HCT116 (cell line): ENCODE data around the gene SDK2. TPM values are rescaled to one million over a fixed set of nuclear protein-coding genes. Genes with fewer than 3 reads are reported as not detected.

Experiments used
- ATAC-seq: fragments of 200-7000 bp; cut with Tn5 transposase; 2 replicates; pipeline ENCODE4 v1.9.1; 2020; ENCODE audit warnings: mild to moderate bottlenecking, moderate library complexity
- BruUV-seq: library from RNA; stranded (reverse); fragments of 400-500 nt; replicated peaks from 2 replicates; lab custom pipeline; 2021; lab: Mats Ljungman, UMichigan
- CTCF ChIA-PET: fragments of 300-600 bp; sonication (Branson Sonifier 250); formaldehyde crosslinking; loops from one replicate; lab custom pipeline; 2021; ENCODE audit warnings: antibody characterized with exemption; lab: Charles Lee
- POLR2A ChIA-PET: fragments of 300-600, 350-600 bp; sonication (Branson Sonifier 250); formaldehyde crosslinking; loops from one replicate; lab custom pipeline; 2021; ENCODE audit warnings: antibody characterized with exemption; lab: Charles Lee
- RAD21 ChIA-PET, 2 experiments: fragments of 300-600 bp; sonication (Branson Sonifier 250); formaldehyde crosslinking; loops; one replicate each; lab custom pipeline; 2023; ENCODE audit warnings: low total read pairs in 2 of 2; ENCODE audit not compliant: uncharacterized antibody in 2 of 2, unreplicated experiment in 2 of 2, low non-redundant PET in 1 of 2; lab: Charles Lee
- DNase-seq: peaks from one replicate; pipeline ENCODE4 v3.0.0-alpha.2; 2010; ENCODE audit warnings: low read depth, low spot score
- H2AFZ ChIP-seq: fragments of 200-600 bp; shearing (Covaris generic), sonication (generic); 2 replicates; pipeline ENCODE4 v1.6.1; 2017; ENCODE audit warnings: low read depth, mixed run types, mixed read lengths, antibody characterized with exemption, low read length; ENCODE audit not compliant: poor library complexity, severe bottlenecking
- H3K27ac ChIP-seq: 2 replicates; pipeline ENCODE4 v1.5.1; 2012; ENCODE audit warnings: low read depth, low read length
- H3K27me3 ChIP-seq: fragments of 200-600 bp; sonication (generic); 2 replicates; pipeline ENCODE4 v1.6.1; 2016; ENCODE audit warnings: mixed run types, low read length, mixed read lengths; ENCODE audit not compliant: insufficient read depth
- H3K36me3 ChIP-seq, 2 experiments: fragments of 200-500 bp in 1 of 2; fragments of 200-600 bp in 1 of 2; sonication (Bioruptor generic) in 1 of 2; sonication (generic) in 1 of 2; 2 replicates each; pipeline versions ENCODE4 v1.5.1 to v1.6.1; 2014 to 2016; ENCODE audit warnings: low read length in 2 of 2, inconsistent platforms in 1 of 2, mixed read lengths in 1 of 2, mixed run types in 1 of 2; ENCODE audit not compliant: insufficient read depth in 2 of 2, control insufficient read depth in 1 of 2
- H3K4me1 ChIP-seq, 2 experiments: fragments of 200-600 bp in 1 of 2; sonication (generic) in 1 of 2; 2 replicates each; pipeline versions ENCODE4 v1.5.1 to v1.6.1; 2012 to 2017; ENCODE audit warnings: low read length in 2 of 2, inconsistent platforms in 1 of 2, mild to moderate bottlenecking in 1 of 2, mixed read lengths in 1 of 2, mixed run types in 1 of 2, moderate library complexity in 1 of 2; ENCODE audit not compliant: insufficient read depth in 2 of 2, control insufficient read depth in 1 of 2
- H3K4me2 ChIP-seq: fragments of 200-600 bp; sonication (generic); 2 replicates; pipeline ENCODE4 v1.6.1; 2017; ENCODE audit warnings: mixed run types, low read length, mixed read lengths
- H3K4me3 ChIP-seq, 2 experiments: fragments of 200-600 bp in 1 of 2; sonication (generic) in 1 of 2; replicated peaks in 1 of 2; 2 replicates each; pipeline ENCODE4 v1.5.1; 2011 to 2016; ENCODE audit warnings: low read length in 2 of 2, control low read depth in 1 of 2, low read depth in 1 of 2, mild to moderate bottlenecking in 1 of 2, mixed read lengths in 1 of 2, mixed run types in 1 of 2
- H3K79me2 ChIP-seq: fragments of 200-600 bp; sonication (generic); 2 replicates; pipeline ENCODE4 v1.6.1; 2017; ENCODE audit warnings: mild to moderate bottlenecking, mixed run types, low read length, moderate library complexity, mixed read lengths; ENCODE audit not compliant: insufficient read depth
- H3K9ac ChIP-seq: fragments of 200-600 bp; sonication (generic); 2 replicates; pipeline ENCODE4 v1.6.1; 2016; ENCODE audit warnings: low read length, mixed read lengths
- H3K9me2 ChIP-seq: fragments of 200-600 bp; sonication (generic), shearing (Covaris generic); 2 replicates; pipeline ENCODE4 v1.6.1; 2017; ENCODE audit warnings: mixed run types, mild to moderate bottlenecking, moderate library complexity; ENCODE audit not compliant: insufficient read depth
- H3K9me3 ChIP-seq, 2 experiments: fragments of 200-500 bp in 1 of 2; fragments of 200-600 bp in 1 of 2; sonication (Bioruptor generic) in 1 of 2; sonication (generic) in 1 of 2; 2 replicates each; pipeline ENCODE4 v1.6.1; 2014 to 2017; ENCODE audit warnings: low read length in 2 of 2, mixed read lengths in 2 of 2, inconsistent platforms in 1 of 2, low read depth in 1 of 2, mild to moderate bottlenecking in 1 of 2, mixed run types in 1 of 2, moderate library complexity in 1 of 2; ENCODE audit not compliant: control insufficient read depth in 1 of 2, insufficient read depth in 1 of 2
- H4K20me1 ChIP-seq: fragments of 200-600 bp; sonication (generic), shearing (Covaris generic); 2 replicates; pipeline ENCODE4 v1.6.1; 2017; ENCODE audit warnings: mixed run types, mild to moderate bottlenecking, moderate library complexity; ENCODE audit not compliant: insufficient read depth
- CBX3 ChIP-seq: IDR thresholded peaks from 2 replicates; pipeline ENCODE4 v1.6.1; 2012; ENCODE audit warnings: low read depth
- CEBPB ChIP-seq: IDR thresholded peaks from 2 replicates; pipeline ENCODE4 v1.6.1; 2012; ENCODE audit warnings: low read depth
- EGR1 ChIP-seq: IDR thresholded peaks from 2 replicates; pipeline ENCODE4 v1.6.1; 2012; ENCODE audit warnings: low read depth
- ELF1 ChIP-seq: IDR thresholded peaks from 2 replicates; pipeline ENCODE4 v1.6.1; 2012; ENCODE audit warnings: low read depth, borderline replicate concordance
- JUND ChIP-seq: IDR thresholded peaks from 2 replicates; pipeline ENCODE4 v1.6.1; 2012
- POLR2A ChIP-seq: IDR thresholded peaks from 2 replicates; pipeline ENCODE4 v1.7.0; 2011; ENCODE audit warnings: borderline replicate concordance; ENCODE audit not compliant: insufficient read depth, insufficient read length; ENCODE audit errors: extremely low read depth
- POLR2AphosphoS5 ChIP-seq: IDR thresholded peaks from 2 replicates; pipeline ENCODE4 v1.6.1; 2011; ENCODE audit warnings: mild to moderate bottlenecking, low read depth, low read length, moderate library complexity
- RAD21 ChIP-seq: IDR thresholded peaks from 2 replicates; pipeline ENCODE4 v1.6.1; 2012; ENCODE audit warnings: low read depth, mild to moderate bottlenecking
- SIN3A ChIP-seq: IDR thresholded peaks from 2 replicates; pipeline ENCODE4 v1.6.1; 2012; ENCODE audit warnings: low read depth
- SRF ChIP-seq: IDR thresholded peaks from 2 replicates; pipeline ENCODE4 v1.6.1; 2012; ENCODE audit warnings: low read depth
- YY1 ChIP-seq: IDR thresholded peaks from 2 replicates; pipeline ENCODE4 v1.6.1; 2011; ENCODE audit warnings: low read length, low read depth, moderate library complexity, mild to moderate bottlenecking; ENCODE audit not compliant: insufficient replicate concordance; ENCODE audit errors: extremely low read depth
- ZFX ChIP-seq: fragments of 450-650 bp; IDR thresholded peaks from 2 replicates; pipeline ENCODE4 v1.6.1; 2017
- ZNF274 ChIP-seq: fragments of 200-500 bp; sonication (Bioruptor generic); IDR thresholded peaks from 2 replicates; pipeline ENCODE4 v1.6.1; 2014; ENCODE audit warnings: mild to moderate bottlenecking, low read depth, low read length, inconsistent platforms
- intact Hi-C: fragments of 100-400 bp; cut with micrococcal nuclease; formaldehyde crosslinking; loops from 2 replicates; pipeline ENCODE4 v1.10.0; 2022
- total RNA-seq: library from RNA; stranded (reverse); gene quantifications from one replicate; pipeline ENCODE4 v1.2.1, GENCODE V29; 2021; ENCODE audit not compliant: unreplicated experiment
- TF ChIP-seq, protein P1 (sequence below): IDR thresholded peaks from 2 replicates; pipeline ENCODE4 v1.6.1; 2012
- TF ChIP-seq, protein P2 (sequence below): IDR thresholded peaks from 2 replicates; pipeline ENCODE4 v1.6.1; 2012; ENCODE audit warnings: low read depth

The SDK2 gene
- total RNA-seq, 1 experiment from 2014 or later: 0.10 TPM

DNA sequence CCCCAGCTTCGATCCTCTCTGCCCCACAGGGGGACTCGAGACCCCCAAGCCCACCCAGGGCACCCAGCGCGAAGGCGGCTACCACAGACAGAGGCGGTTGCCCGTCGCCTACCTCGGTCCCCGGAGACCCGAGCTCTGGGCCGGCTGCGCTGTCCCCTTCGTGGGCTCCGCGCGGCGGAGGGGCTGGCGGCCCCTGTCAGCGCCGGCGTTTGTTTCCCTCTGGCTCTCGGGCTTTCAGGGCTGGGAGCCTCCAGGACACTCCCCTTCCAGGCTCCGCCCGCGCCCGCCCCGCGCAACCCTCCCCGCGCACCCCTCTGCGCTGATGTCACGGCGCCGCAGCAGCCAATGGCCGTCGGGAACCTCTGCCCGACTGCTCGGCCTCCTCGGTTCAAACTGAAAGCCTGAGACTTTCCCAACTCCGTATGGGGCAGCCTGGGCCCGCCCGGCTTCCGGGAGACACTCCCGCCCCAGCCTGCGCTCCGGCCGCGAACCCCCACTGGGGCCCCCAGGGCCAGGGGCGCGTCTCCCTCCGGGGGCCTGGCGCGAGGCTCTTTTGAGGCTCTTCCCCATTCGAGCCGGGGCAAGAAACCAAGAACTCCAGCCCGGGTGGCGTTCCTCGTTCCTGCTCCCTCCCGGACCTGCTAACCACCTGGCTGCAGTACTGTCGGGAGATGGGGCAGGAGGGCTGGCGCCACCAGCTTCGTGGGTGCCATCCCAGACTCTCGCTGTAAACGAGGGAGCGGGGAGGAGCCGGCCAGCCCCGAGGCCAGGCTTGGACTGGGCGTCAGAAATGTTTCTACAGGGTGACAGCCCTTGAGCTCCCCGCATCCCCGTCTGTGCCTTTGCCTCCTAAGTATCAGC is 332.2 kb downstream of the SDK2 start, which contains the start of gene CDC42EP4 (continued):
- TF ChIP-seq, protein P1, sequence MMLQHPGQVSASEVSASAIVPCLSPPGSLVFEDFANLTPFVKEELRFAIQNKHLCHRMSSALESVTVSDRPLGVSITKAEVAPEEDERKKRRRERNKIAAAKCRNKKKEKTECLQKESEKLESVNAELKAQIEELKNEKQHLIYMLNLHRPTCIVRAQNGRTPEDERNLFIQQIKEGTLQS: no peak
- TF ChIP-seq JUND (no peak), RAD21 (no peak), ZFX (peak; percentile 72; the same call in 1 of the 2 replicates), ZNF274 (no peak), ELF1 (no peak), CEBPB (no peak), CBX3 (no peak), POLR2AphosphoS5 (peak; percentile 97)
- TF ChIP-seq, protein P2, sequence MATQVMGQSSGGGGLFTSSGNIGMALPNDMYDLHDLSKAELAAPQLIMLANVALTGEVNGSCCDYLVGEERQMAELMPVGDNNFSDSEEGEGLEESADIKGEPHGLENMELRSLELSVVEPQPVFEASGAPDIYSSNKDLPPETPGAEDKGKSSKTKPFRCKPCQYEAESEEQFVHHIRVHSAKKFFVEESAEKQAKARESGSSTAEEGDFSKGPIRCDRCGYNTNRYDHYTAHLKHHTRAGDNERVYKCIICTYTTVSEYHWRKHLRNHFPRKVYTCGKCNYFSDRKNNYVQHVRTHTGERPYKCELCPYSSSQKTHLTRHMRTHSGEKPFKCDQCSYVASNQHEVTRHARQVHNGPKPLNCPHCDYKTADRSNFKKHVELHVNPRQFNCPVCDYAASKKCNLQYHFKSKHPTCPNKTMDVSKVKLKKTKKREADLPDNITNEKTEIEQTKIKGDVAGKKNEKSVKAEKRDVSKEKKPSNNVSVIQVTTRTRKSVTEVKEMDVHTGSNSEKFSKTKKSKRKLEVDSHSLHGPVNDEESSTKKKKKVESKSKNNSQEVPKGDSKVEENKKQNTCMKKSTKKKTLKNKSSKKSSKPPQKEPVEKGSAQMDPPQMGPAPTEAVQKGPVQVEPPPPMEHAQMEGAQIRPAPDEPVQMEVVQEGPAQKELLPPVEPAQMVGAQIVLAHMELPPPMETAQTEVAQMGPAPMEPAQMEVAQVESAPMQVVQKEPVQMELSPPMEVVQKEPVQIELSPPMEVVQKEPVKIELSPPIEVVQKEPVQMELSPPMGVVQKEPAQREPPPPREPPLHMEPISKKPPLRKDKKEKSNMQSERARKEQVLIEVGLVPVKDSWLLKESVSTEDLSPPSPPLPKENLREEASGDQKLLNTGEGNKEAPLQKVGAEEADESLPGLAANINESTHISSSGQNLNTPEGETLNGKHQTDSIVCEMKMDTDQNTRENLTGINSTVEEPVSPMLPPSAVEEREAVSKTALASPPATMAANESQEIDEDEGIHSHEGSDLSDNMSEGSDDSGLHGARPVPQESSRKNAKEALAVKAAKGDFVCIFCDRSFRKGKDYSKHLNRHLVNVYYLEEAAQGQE: no peak
- TF ChIP-seq, all 23 proteins: peak for 5

- intact Hi-C loops: loop anchor here (1.0 to 2.0 kb wide), 2 partner anchors 29 to 59 kb away; no protein-coding TSS in a partner anchor
- Histone ChIP-seq H3K36me3 (no peaks in the 10 kb centered on the region), H2AFZ (no peak overlapping the region), H4K20me1 (no peaks in the 10 kb centered on the region), H3K27ac (peak overlapping the region; percentile 88), H3K4me1 (peaks cover 39 to 51% of the 10 kb centered on the region in 2 experiments), H3K9me2 (no peaks in the 10 kb centered on the region), H3K9ac (peak overlapping the region; percentile 96), H3K79me2 (peaks cover 50% of the 10 kb centered on the region), H3K4me3 (peak overlapping the region; percentile 97 to 100), H3K4me2 (peak overlapping the region; percentile 96), H3K9me3 (no peaks in the 10 kb centered on the region), H3K27me3 (no peaks in the 10 kb centered on the region)
- RAD21 ChIA-PET: interaction anchor here (0.7 to 2.0 kb wide), 3 partner anchors 49 to 305 kb away, joined by 3 to 6 read pairs (median 4); no protein-coding TSS in a partner anchor
- POLR2A ChIA-PET: interaction anchor here (0.6 to 1.6 kb wide), 7 partner anchors 10 to 719 kb away, joined by 3 to 8 read pairs (median 6); no protein-coding TSS in a partner anchor
- CTCF ChIA-PET: interaction anchor here (0.8 to 2.2 kb wide), 12 partner anchors 8 to 59 kb away, joined by 3 to 25 read pairs (median 4); no protein-coding TSS in a partner anchor
- ATAC-seq (peak; percentile 18), DNase-seq (no peak)
- BruUV-seq: TSS peak; percentile 27
- no peak for TF ChIP-seq ZFX
- no peak for TF ChIP-seq SRF
- TF ChIP-seq, protein P1: no peak
- no peak for TF ChIP-seq YY1
- no peak for TF ChIP-seq SIN3A
- TF ChIP-seq POLR2A: no peak
- no peak for TF ChIP-seq CBX3
- no peak for TF ChIP-seq EGR1
- TF ChIP-seq, protein P2: no peak
Observed at GRCh38 chr17:73311428-73311780, 332.8 kb downstream of the SDK2 start.
